ENCODE measurements around the gene PARP1.

- TF ChIP-seq POLR2A (IDR thresholded peaks at IDR 0.05), result no peak
- no peak for TF ChIP-seq CTCF (IDR thresholded peaks at IDR 0.05)
- TF ChIP-seq EP300 (IDR thresholded peaks at IDR 0.05), result no peak
Observed at GRCh38 chr1:226407199-226407496, 745 bp downstream of the PARP1 start.
